Smooth muscle cell (in vitro differentiated cells): ENCODE results near the gene COX5A. TPM values are rescaled to one million over a fixed set of nuclear protein-coding genes. Genes with fewer than 3 reads are reported as not detected.

ENCODE experiments used
- DNase-seq: peaks from one replicate; lab custom pipeline; 2025; ENCODE audit not compliant: unreplicated experiment; lab: John Stamatoyannopoulos, UW
- H2AFZ ChIP-seq: fragments of 200-600 bp; sonication (generic); 2 replicates; pipeline ENCODE4 v1.6.0; 2016; ENCODE audit warnings: antibody characterized with exemption, low read depth, mild to moderate bottlenecking
- H3F3A ChIP-seq: fragments of 200-600 bp; sonication (generic); 2 replicates; pipeline ENCODE4 v1.6.0; 2017; ENCODE audit warnings: antibody characterized with exemption, low read depth
- H3K27ac ChIP-seq: fragments of 200-600 bp; sonication (generic); 2 replicates; pipeline ENCODE4 v1.5.1; 2016; ENCODE audit warnings: low read depth, mild to moderate bottlenecking
- H3K27me3 ChIP-seq: fragments of 200-600 bp; sonication (generic); 2 replicates; pipeline ENCODE4 v1.6.1; 2016; ENCODE audit warnings: low read depth, mild to moderate bottlenecking
- H3K36me3 ChIP-seq: fragments of 200-600 bp; sonication (generic); 2 replicates; pipeline ENCODE4 v1.5.1; 2016; ENCODE audit warnings: low read depth
- H3K4me1 ChIP-seq: fragments of 200-600 bp; sonication (generic); 2 replicates; pipeline ENCODE4 v1.5.1; 2016; ENCODE audit warnings: low read depth
- H3K4me2 ChIP-seq: fragments of 200-600 bp; sonication (generic); 2 replicates; pipeline ENCODE4 v1.6.0; 2016; ENCODE audit warnings: mild to moderate bottlenecking
- H3K4me3 ChIP-seq: fragments of 200-600 bp; sonication (generic); 2 replicates; pipeline ENCODE4 v1.5.1; 2016; ENCODE audit warnings: mild to moderate bottlenecking
- H3K79me2 ChIP-seq: fragments of 200-600 bp; sonication (generic); 2 replicates; pipeline ENCODE4 v1.6.0; 2016; ENCODE audit warnings: low read depth, mild to moderate bottlenecking
- H3K9ac ChIP-seq: fragments of 200-600 bp; sonication (generic); 2 replicates; pipeline ENCODE4 v1.6.0; 2016; ENCODE audit warnings: low read depth
- H3K9me3 ChIP-seq: fragments of 200-600 bp; sonication (generic); replicated peaks from 2 replicates; pipeline ENCODE4 v1.5.1; 2016; ENCODE audit warnings: low read depth
- H4K20me1 ChIP-seq: fragments of 200-600 bp; sonication (generic); 2 replicates; pipeline ENCODE4 v1.6.0; 2016; ENCODE audit warnings: low read depth
- WGBS: methylation state at CpG from one replicate; pipeline ENCODE4 v1.1.7; 2016; ENCODE audit warnings: low lambda C conversion rate; 5-methylcytosine and 5-hydroxymethylcytosine counted together
- polyA plus RNA-seq: library from polyadenylated mRNA; unstranded; fragments of >200 nt; fragmentation: Nextera tagmentation; extraction: Ambion mirVana; gene quantifications from 2 replicates; pipeline ENCODE4 v1.2.1, GENCODE V29; 2016
- total RNA-seq: library from RNA; depleted of rRNA; stranded (reverse); fragments of >200 nt; gene quantifications from 2 replicates; pipeline ENCODE4 v1.2.3, GENCODE V29; 2014
- TF ChIP-seq, protein P1 (sequence below): fragments of 200-600 bp; sonication (generic); IDR thresholded peaks from 2 replicates; pipeline ENCODE4 v1.5.1; 2017; ENCODE audit warnings: borderline replicate concordance, mild to moderate bottlenecking, antibody characterized with exemption; ENCODE audit not compliant: insufficient read depth, poor library complexity, severe bottlenecking

Gene COX5A
- total RNA-seq: 144 and 154 TPM in 2 replicates
- 325 and 339 TPM in 2 replicates for polyA plus RNA-seq

DNA sequence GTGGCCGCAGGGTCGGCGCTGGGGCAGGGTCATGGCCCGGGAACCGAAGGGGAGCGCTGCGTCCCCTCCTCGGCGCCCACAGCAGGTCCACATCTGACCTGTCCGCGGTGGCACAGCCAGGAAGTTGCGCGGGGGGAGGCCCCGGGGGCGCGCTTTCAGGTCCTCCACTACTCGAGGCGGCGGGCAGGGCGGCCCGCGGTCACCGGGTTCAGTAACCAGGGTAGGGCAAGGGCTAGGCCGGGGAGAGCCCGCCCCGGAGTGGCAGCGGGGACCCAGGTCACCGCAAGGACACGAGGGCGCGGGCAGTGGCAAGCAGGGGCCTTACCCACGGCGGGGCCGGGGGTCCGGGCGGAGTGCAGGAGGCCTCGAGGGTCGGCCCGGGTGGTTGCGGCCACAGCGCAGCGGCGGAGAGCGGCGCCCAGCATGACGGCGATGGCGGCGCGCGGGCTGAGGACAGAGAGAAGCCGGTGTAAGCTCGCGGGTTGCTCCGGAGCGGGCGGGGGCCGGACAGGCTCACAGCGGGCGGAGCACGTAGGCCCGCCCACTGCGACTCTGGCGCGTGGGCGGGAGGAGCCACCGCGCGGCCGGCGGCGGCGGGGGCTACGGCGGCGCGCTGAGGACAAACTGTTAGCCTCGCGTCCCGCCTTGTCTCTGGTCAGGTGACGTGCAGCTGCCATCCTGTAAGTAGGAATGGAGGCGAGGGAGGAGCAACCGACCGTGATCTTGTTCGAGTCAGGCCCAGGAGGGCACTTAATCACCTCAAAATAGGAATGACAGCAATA lies at the start of gene COX5A:
TSS of gene COX5A (minus strand) at position 484 of the 782 bp plus-strand sequence. CDS start at position 425, 59 bp downstream.
- under 1% methylated on average over 66 of the region's 85 CpGs for WGBS
- Histone ChIP-seq H3K4me2 (peak within 1 kb of the TSS; percentile 95), H3K4me1 (peaks cover 13% of the 10 kb centered on the region), H3K27ac (peak within 1 kb of the TSS; percentile 78), H3K9me3 (no peaks in the 10 kb centered on the region), H3K4me3 (peak within 1 kb of the TSS; percentile 93), H3K36me3 (no peaks in the 10 kb centered on the region), H2AFZ (peak within 1 kb of the TSS; percentile 93), H3K27me3 (no peaks in the 10 kb centered on the region), H3F3A (peaks cover 5% of the 10 kb centered on the region), H4K20me1 (peaks cover 32% of the 10 kb centered on the region), H3K79me2 (peaks cover 49% of the 10 kb centered on the region), H3K9ac (peak within 1 kb of the TSS; percentile 92)
- TF ChIP-seq, protein P1, sequence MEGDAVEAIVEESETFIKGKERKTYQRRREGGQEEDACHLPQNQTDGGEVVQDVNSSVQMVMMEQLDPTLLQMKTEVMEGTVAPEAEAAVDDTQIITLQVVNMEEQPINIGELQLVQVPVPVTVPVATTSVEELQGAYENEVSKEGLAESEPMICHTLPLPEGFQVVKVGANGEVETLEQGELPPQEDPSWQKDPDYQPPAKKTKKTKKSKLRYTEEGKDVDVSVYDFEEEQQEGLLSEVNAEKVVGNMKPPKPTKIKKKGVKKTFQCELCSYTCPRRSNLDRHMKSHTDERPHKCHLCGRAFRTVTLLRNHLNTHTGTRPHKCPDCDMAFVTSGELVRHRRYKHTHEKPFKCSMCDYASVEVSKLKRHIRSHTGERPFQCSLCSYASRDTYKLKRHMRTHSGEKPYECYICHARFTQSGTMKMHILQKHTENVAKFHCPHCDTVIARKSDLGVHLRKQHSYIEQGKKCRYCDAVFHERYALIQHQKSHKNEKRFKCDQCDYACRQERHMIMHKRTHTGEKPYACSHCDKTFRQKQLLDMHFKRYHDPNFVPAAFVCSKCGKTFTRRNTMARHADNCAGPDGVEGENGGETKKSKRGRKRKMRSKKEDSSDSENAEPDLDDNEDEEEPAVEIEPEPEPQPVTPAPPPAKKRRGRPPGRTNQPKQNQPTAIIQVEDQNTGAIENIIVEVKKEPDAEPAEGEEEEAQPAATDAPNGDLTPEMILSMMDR: no peak
- peak; percentile 62 for DNase-seq

DNA sequence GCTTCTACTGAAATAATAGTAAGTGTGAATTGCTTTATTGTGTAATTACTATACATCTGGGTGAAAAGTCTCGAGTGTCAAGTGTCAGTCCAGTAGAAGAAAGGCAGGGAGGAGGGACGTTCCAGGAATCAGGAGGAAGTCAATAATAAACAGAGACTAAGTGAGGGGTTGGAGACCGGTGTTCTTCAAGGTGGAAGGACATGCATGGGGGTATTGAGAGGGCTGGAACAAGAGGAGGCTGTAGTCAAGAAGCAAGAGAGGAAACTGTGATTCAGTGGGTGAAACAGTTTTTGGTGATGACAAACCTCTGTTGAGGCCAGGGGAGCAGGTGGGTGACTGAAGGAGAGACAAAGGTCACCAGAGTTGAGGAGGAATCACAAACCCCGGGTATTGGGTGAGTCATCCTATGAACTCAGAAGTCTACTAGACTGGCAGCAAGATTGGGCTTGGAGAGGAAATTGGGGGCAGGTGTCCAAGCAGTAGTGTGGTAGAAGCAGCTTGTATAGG lies 45.9 kb upstream of the COX5A start:
- 61% methylated on average over 4 of the region's 4 CpGs for WGBS
- no peaks in the 10 kb centered on the region for H3K9me3 ChIP-seq
- DNase-seq: no peak

GRCh38 chr15:74982183-74982582 lies 44.3 kb upstream of the COX5A start:
- DNase-seq: no peak
- Histone ChIP-seq H3K27ac (no peak overlapping the region), H2AFZ (no peak overlapping the region), H3K36me3 (no peaks in the 10 kb centered on the region), H3K27me3 (peaks cover 15% of the 10 kb centered on the region), H3K9me3 (no peaks in the 10 kb centered on the region), H3K4me3 (no peak overlapping the region), H3K4me2 (no peak overlapping the region), H3F3A (peaks cover 8% of the 10 kb centered on the region), H3K79me2 (no peaks in the 10 kb centered on the region), H3K9ac (no peak overlapping the region), H3K4me1 (no peaks in the 10 kb centered on the region), H4K20me1 (no peaks in the 10 kb centered on the region)
- 86% methylated on average over 5 of the region's 5 CpGs for WGBS
- TF ChIP-seq, protein P1: no peak

More for the DNA sequence above, 45.9 kb upstream of the COX5A start:
- Histone ChIP-seq H2AFZ (no peak overlapping the region), H3F3A (no peaks in the 10 kb centered on the region), H3K4me2 (no peak overlapping the region), H3K9ac (no peak overlapping the region), H3K27ac (no peak overlapping the region), H3K4me3 (no peak overlapping the region), H3K27me3 (peaks cover 15% of the 10 kb centered on the region), H3K4me1 (no peaks in the 10 kb centered on the region), H3K79me2 (no peaks in the 10 kb centered on the region), H4K20me1 (no peaks in the 10 kb centered on the region), H3K36me3 (no peaks in the 10 kb centered on the region)
- TF ChIP-seq, protein P1: no peak

- Histone ChIP-seq H3K9me3 (no peaks in the 10 kb centered on the region), H3K9ac (no peak overlapping the region), H3K27me3 (no peaks in the 10 kb centered on the region), H3K4me2 (no peak overlapping the region), H3K4me1 (no peaks in the 10 kb centered on the region), H3K36me3 (no peaks in the 10 kb centered on the region), H2AFZ (no peak overlapping the region), H3K79me2 (no peaks in the 10 kb centered on the region), H3K4me3 (no peak overlapping the region), H3K27ac (no peak overlapping the region), H3F3A (peaks cover 8% of the 10 kb centered on the region), H4K20me1 (no peaks in the 10 kb centered on the region)
- TF ChIP-seq, protein P1: no peak
- 0% methylated on average over 2 of the region's 3 CpGs for WGBS
- no peak for DNase-seq
These were observed 40.6 kb upstream of the COX5A start for GRCh38 chr15:74978503-74978902.
